Muscle of back (tissue), 11 donors: ENCODE results near the gene HYDIN. TPM values are rescaled to one million over a fixed set of nuclear protein-coding genes. Genes with fewer than 3 reads are reported as not detected.
A peak's percentile ranks its signal among the peaks of the same experiment; 100 is the strongest.

ENCODE experiments used
- DNase-seq, 3 donors: peaks; one replicate each; pipeline versions ENCODE4 v3.0.0 to v3.0.0-alpha.2; 2013
- polyA plus RNA-seq, 10 donors: library from polyadenylated mRNA; unstranded; fragments of 120-200 nt; gene quantifications; one replicate each; pipeline ENCODE4 v1.2.1, GENCODE V29; 2013; ENCODE audit not compliant: insufficient read length in 10 of 10

The HYDIN gene
- polyA plus RNA-seq, 10 donors, result 0.60 to 4.9 (median 1.6) TPM

DNA sequence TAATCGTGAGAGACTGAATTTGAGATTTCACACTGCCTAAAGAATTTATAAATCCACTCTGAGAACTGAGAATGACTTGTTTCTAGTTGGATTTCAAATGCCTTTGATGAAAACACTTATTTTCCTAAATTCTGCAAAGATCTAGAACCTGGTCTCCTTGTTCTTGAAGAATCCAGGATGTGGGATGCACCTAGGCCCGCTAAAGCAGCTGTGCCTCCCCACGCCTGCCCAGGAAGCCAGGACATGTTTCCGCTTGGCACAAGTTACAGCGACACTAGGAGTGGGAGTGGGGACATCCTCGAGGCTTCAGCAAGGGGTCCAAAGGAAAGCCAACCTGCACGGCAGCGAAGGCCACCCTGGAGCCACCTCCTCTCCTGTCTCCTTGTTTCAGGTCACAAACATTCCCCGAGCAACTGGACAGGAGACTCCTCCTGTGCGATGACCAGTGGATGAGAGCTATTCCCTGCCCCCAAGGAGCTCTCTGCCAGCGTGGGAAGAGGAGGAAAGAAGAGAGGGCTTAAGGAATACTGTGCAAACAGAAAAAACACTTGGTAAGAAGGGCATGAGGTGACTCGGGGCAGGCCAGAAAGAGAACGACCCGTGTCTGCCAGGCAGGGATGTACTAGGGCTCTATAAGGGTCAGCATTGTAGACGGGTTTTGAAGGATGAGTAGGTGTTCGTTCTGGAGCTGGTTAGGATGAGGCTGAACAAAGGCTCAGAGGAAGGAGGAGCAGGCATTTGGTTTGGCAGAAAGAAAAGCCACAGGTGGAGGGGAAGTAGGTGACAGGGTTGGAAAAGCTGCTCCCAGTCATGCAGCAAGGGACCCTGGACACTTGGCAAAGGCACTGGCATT is 440.7 kb downstream of the HYDIN start:
- no peak for DNase-seq

DNA sequence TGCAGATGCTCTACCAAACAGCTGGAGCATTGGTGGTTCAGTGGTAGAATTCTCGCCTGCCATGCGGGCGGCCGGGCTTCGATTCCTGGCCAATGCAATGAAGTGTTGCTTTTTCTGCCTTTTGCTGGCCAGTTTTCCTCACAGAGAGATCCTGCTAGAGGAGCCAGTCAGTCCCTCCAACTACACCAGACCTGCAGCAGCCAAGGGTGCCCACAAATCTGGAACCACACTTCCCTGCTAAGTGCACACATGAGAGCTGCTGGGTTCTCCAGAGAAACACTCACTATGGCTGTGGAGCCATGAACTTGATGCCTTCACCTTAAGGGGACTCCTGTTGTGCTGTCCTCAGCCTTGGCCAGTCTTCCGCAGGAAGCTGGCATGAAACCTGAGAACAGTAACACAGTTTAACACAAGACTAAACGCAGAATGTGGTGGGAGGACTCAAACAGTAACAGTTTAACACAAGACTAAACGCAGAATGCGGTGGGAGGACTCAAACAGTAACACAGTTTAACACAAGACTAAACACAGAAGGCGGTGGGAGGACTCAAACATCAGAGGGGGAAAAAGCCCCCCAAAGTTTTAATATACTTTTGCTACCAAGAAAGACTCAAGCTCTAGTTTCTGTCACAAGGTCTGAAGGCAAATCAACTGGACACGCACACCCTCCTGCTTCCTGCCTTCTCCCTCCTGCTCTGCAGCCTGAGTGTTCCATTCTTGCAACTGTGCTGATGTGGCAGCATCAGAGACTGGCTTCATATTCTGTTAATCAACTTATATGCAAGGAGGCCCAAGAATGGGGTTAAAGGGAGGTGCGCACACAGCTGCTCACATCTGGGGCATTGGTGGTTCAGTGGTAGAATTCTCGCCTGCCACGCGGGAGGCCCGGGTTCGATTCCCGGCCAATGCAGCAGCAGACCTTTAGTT is 441.6 kb downstream of the HYDIN start:
- DNase-seq, result peak; percentile 60 to 89 (median 87)

DNA sequence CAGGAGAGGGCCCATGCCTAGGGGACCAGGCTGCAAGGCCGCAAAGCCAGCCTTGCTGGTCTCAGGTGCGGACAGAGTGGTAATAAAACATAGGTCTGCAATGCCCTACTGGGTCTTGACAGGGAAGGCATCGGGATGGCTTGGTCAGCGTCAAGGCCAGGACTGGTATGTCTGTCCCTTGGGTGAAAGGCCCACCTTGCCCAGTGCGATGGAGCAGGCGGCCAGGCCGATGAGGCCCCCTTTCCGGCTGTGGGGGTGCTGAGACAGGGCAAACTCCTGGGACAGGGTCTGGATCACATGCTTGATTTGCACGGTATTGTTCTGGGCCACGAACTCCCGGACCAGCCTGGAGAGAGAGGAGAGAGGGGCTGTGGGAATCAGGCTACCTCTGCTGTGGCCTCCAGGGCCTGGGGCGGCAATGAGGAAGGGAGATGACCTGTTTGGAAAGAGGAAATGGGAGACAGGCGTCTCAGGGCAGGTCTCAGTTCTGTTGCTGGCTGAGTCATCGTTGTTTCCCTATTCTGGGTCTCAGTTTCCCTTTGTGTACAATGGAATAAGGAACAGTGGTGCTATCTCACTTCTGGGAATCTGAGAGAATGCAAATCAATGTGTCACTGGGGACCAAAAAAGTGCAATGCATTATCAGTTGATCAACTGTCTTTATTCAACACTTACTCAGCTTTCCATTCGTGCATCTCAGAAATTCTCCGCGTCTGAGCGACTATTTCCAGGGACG is 444.3 kb downstream of the HYDIN start:
- no peak for DNase-seq

DNA sequence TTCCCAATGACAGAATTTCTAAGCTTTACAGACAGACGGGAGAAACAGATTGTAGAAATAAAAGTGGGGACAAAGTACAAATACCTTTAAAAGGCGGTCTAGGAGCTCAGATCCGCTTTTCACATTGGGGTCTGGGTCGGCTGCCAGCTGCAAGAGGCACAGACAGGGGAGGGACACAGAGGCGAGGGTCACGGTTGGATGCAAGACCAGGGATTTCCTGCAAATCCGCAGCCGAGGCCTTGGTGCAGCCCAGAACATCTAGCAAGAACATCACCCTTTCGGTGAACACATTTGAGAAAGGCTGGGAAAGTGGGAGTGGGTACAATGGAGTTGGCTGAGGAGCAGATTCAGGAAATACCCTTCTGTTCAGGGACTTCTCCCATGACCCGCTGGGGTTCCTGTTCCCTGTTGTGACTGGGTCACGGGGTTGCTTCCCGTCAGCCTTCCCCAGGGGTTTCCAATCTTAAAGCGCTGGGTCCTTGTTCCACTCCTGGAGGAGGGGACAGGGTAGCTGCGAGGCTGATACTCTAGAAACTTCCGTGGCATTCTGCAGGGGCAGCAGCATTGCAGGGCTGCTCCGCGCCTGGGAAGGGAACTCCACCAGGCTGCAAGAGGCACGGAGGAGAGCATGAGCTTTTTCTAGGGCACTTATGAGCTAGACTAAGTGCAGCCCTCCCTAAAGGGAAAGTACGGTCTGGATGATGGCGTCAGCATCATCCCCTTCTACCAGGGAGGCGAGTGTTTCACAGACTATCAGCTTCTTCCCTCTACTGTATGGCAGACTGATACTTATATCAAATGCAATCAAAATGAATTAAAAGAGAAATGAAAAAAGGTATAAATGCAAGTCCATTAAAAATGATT is 445.6 kb downstream of the HYDIN start:
- DNase-seq, result no peak

DNA sequence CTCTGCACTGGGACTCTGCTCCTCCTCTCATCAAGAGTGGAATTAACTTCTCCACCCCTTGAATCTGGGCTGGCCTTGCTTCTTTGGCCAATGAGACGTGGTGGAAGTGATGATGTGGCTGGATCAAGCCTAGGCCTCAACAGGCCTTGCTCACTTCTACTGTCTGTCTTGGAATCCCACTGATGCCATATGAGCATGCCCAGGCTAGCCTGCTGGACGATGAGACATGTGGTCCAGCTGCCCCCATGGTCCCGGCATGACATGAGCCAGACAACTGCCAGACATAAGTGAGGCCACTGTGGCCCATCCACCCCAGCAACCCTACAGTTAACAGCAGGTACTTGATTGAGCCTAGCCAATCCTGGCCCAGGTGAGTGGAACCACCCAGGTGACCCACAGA is 448.3 kb downstream of the HYDIN start:
- DNase-seq, result no peak

DNA sequence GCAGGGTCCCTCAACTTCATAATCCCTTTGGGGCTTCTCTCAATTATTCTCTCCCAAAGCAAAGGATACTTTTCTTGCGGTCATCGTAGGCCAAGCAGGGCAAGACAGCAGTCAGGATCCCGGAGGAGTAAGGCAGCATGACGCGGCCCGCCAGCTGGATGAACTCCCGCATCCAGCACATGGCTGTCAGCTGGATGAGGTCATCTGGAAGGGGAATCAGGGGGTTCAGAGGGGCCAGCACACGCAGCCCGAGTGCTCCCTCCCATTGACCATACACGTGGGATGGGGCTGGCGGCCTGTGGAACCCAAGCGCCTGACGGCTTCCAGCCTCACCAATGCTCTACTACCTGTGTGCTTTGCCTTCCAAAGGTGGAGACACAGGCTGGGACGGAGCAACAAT is 448.7 kb downstream of the HYDIN start:
- no peak for DNase-seq

DNA sequence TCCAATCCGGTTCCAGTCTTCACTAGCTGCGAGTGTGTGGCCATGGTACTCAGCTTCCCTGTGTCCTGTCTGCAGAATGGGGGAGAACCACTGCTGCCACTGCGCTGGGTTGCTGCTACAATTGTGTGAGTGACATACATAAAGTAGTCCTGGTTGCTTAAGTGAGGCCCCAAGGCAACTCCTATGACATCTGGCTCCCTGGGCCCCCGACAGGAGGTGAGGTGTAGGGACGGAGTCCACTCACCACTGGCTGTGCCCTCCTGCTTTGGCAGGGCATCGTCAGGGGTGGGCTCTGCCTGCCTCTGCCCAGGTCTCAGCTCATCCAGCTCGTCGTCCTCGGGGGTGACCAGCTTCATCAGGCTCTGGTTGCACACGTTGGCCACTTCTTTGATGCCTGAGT is 450.0 kb downstream of the HYDIN start:
- no peak for DNase-seq

DNA sequence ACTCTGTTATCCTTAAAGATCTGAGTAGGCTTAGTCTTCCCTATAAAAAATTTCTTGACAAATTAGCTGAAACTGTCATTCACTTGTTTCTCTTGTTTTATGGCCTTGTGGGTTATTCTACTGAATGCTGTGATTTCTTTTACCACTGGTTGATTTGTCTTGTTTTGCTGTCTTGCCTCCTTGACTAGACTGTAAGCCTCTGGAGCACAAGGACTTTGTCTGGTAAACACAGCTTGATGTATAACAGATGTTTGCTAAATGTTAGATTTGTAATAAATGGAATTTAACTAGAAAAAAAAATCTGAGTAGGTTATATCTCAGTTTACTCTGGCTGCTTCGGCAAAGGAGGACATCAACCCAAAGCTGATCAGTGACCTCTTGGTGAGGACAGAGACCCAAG is 451.2 kb downstream of the HYDIN start:
- no peak for DNase-seq

DNA sequence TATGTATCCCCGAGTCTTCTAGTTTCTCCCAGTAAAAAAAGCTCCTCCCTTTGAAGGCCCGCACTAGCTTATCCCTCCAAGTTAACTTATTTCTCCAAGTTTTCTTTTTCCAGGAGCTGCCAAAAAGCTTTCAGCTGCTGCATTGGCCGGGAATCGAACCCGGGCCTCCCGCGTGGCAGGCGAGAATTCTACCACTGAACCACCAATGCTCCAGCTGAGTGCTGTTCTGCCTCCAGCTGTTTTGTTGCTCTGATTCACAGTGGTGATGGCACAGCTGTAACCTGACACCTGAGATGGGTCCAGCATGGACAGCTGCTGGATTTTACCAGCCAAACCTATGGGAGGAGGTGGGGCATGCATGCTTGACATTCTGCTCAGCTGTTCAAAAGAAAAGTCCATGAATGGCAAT is 451.6 kb downstream of the HYDIN start:
- peak; percentile 85 to 94 (median 90) for DNase-seq

DNA sequence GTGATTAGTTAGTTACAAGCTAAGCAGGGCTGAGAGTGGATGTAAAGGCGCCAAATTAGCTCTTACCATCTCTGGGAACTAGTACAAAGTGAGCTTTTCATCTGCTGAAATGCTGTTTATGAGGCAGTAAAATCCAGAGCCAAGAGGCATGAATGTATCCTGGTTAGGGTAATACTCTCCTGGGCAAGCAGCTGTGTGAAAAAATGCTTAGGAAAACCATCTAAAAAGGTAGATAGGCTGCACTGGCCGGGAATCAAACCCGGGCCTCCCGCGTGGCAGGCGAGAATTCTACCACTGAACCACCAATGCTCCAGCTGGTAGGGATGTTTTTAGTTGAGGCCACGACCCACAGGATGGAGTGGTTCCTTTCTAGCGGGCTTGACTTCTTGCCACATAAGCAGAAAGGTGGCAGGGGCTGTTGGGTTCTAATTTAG is 452.5 kb downstream of the HYDIN start:
- no peak for DNase-seq

DNA sequence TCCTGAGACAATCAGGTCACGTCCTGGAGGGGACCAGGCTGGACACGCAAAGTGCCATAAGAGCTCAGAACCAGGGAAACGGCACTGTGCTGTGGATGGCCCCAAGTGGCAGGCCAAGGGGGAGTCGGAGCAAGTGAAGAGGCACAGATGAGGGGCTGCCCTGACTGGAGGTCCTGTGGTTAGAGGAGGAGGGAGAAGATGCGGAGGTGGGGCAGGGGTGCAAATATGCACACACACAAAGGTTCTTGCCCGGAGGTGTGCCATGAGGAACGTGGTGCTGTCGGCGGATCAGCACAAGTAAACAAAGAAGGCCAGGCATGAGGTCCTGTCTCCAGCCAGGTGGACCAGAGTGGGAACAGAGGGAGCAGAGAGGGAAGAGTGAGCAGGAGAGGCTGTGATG is 453.0 kb downstream of the HYDIN start:
- no peak for DNase-seq

DNA sequence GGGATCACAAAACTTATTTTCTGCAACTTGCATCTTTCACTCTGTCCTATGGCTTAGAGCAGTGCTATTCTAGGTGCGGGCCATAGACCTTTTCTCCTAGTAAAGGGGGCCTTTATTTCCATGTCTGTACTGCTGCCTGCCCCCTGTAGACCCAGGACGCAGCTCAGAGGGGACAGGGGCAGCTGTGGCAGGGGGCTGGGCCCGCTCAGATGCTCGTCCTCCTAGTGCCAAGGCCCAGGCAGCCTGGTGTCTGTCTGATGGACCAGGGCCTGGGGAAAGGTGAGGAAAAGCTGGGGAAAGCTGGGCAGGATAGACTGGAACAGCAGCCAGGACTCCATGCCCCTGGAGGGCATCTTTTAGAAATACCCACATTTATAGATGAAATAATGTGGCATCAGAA is 455.1 kb downstream of the HYDIN start:
- no peak for DNase-seq

DNA sequence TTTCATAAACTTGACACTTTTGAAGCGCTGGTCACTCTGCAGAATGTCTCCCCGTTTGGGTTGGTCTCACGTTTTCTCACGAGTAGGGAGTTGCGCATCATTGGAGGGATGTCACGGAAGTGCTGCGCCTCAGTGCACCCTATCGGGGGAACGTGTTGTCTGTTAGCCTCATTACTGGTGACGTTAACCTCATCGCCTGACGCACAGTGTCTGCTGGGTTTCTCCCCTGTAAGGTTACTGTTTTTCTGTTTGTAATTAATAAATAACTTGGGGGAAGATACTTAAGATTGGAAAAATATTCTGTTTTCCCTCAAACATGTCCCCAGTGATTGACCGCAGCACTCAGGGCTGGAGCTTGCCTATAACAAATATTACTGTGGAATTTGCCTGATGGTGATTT is 456.3 kb downstream of the HYDIN start:
- no peak for DNase-seq

DNA sequence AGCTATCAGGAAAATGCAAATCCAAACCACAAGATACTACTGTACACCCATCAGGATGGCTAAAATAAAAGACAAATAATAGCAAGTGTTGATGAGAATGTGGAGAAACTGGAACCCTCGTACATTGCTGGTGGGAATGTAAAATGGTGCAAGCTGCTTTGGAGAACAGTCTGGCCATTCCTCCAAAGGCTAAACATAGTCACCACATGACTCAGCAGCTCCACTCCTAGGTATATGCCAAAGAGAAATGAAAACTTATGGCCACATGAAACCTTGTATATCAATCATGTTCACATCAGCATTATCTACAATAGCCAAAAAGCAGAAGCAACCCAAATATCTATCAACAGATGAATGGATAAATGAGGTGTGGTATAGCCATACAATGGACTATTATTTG is 458.0 kb downstream of the HYDIN start:
- no peak for DNase-seq

DNA sequence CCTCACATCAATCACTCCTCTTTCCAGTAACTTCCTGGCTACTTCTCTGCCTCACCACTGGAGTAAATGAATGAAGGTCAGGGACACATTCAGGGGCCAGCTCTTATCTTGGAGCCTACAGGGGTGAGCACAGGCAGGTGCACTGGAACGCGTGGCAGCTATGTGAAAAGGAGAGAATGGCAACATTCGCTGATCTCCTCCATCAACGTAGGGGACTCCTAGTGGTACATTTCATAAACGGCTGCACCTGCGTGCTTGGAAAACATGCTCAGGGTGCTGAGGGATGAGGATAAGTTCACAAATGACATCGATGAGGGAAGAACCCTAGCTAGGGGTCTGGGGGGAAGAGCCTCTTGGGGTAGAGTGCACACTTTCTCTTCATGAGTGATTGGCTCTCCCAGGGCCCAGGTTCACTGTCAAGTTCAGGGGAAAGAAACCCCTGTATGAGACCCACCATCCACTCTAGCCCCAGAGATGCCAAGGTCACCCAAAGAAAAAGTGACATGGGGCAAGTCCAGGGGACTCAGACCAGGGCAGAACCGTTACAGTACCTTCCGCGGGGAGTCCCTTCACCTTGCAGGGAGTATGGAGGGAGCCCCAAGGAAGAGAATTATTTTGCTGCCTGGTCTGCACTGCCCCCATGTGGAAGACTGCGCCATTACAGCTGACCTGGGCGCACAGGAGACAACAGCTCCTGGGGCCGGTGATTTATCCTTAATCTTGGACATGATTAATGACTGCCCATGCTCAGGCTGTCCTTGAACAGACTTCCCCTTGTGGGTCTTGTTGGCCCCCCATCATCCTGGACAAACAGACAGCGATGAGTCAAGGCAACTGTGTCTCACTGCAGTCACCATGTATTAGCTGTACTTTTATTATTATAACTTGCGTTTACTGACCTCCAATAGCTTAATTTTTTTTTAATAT is 459.6 kb downstream of the HYDIN start:
- peak in 2 of 3 donors; percentile 59 to 71 for DNase-seq

DNA sequence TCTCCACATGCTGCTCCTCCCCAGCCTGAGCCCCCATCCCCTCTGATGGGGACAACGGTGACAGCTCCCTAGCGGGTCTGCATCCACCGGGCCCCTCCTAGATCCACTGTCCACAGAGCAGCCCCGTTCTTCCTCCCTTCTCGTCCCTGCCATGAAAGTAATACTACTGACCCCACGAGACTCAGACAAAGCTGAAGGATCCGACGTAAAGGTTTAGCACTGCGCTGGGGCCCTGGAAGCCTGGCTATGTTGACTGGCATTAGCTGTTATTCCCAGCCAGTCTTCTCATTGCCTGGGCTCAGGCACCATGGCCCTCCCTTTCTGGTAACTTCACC is 460.3 kb downstream of the HYDIN start:
- DNase-seq, result no peak

DNA sequence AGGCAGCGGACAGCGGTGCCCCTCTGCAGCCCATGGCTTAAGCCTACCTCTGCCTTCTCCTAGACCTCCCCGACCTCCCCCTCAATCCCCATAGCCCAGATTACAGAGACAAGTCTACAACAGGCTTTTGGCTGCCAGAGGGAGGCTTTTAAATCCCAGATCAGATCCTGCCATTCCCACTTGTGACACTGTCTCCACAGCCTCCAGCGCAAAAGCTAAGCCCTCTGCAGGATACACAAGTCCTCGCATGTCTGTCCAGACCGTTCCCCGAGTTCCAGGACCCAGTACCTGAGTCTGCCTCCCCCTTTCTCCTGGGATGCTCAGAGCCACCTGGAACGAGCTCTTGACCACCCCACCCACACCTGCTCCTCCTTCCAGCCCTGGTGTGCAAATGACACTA is 460.8 kb downstream of the HYDIN start:
- no peak for DNase-seq

DNA sequence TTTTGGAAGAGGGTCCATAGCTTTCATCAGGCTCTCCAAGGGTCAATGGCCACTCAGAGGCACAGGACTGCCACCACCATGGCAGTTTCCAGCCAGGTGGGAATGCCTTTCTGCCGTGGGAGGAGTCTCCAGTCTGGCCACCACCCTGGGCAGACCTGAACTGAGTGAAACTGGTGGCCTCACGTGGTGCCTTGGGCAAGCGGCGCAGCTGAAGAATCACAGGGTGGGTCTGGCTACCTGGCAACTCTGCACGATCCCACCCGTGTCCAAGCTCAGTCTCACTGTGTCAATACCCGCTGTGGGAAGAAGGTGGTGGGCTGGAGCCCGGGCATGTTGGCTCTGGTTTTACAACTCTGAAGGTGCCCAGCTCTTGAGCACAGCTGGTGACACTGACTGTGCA is 461.4 kb downstream of the HYDIN start:
- no peak for DNase-seq

DNA sequence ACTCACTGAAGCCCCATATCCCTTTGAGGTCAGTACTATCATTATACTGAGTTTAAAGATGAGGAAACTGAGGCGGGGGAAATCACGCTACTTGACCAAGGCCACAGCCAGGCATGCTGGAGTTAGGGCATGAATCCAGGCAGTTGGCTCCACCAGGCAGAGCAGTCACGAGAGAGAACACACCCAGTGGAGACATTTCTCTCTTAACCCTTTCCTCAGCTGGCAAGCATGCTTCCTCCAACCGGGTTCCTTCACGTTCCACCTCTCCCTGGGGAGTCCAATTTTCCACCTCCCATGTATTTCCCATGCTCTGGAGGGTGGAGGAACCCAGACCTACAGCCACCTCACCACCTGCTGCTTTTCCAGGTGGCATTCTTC is 462.3 kb downstream of the HYDIN start:
- DNase-seq, result no peak
